Spinal cord (tissue), 10 donors: ENCODE data around the gene TUBB4A. TPM values are rescaled to one million over a fixed set of nuclear protein-coding genes. Genes with fewer than 3 reads are reported as not detected.

ENCODE experiments used
- DNase-seq, 6 donors: peaks; one replicate each; pipeline versions ENCODE4 v3.0.0 to v3.0.0-alpha.2; 2013 to 2015; ENCODE audit warnings: low spot score in 6 of 6, low read depth in 4 of 6
- H3K27ac ChIP-seq: one replicate; pipeline ENCODE4 v1.5.1; 2013; ENCODE audit warnings: low read depth, low read length, control low read depth
- H3K27me3 ChIP-seq: one replicate; pipeline ENCODE4 v1.6.1; 2013; ENCODE audit warnings: low read length; ENCODE audit not compliant: control insufficient read depth, insufficient read depth
- H3K36me3 ChIP-seq: one replicate; pipeline ENCODE4 v1.6.1; 2013; ENCODE audit warnings: low read length; ENCODE audit not compliant: control insufficient read depth, insufficient read depth
- H3K4me1 ChIP-seq: one replicate; pipeline ENCODE4 v1.6.1; 2013; ENCODE audit warnings: low read length; ENCODE audit not compliant: control insufficient read depth, insufficient read depth
- H3K4me3 ChIP-seq: one replicate; pipeline ENCODE4 v1.5.1; 2013; ENCODE audit warnings: low read depth, low read length, control low read depth
- H3K9me3 ChIP-seq: one replicate; pipeline ENCODE4 v1.6.1; 2013; ENCODE audit warnings: low read length; ENCODE audit not compliant: control insufficient read depth, insufficient read depth
- WGBS: methylation state at CpG from one replicate; pipeline ENCODE4 v1.1.5; 2013; ENCODE audit warnings: missing lambda C conversion rate; ENCODE audit not compliant: insufficient coverage; 5-methylcytosine and 5-hydroxymethylcytosine counted together
- polyA plus RNA-seq, 2 donors: library from polyadenylated mRNA; unstranded; fragments of 120-200 nt; gene quantifications; one replicate each; pipeline ENCODE4 v1.2.1, GENCODE V29; 2013; ENCODE audit not compliant: insufficient read length in 2 of 2
- total RNA-seq, 2 donors: library from RNA; depleted of rRNA in 1 of 2; stranded (reverse); fragments of 120-200 nt in 1 of 2; fragments of >200 nt in 1 of 2; gene quantifications; one replicate each; pipeline versions ENCODE4 v1.2.3 to v1.2.4, GENCODE V29; 2013 to 2014
- donor health status: healthy.

Gene TUBB4A
- total and polyA plus RNA-seq, 4 donors, result 42.2 to 644 (median 343) TPM

DNA sequence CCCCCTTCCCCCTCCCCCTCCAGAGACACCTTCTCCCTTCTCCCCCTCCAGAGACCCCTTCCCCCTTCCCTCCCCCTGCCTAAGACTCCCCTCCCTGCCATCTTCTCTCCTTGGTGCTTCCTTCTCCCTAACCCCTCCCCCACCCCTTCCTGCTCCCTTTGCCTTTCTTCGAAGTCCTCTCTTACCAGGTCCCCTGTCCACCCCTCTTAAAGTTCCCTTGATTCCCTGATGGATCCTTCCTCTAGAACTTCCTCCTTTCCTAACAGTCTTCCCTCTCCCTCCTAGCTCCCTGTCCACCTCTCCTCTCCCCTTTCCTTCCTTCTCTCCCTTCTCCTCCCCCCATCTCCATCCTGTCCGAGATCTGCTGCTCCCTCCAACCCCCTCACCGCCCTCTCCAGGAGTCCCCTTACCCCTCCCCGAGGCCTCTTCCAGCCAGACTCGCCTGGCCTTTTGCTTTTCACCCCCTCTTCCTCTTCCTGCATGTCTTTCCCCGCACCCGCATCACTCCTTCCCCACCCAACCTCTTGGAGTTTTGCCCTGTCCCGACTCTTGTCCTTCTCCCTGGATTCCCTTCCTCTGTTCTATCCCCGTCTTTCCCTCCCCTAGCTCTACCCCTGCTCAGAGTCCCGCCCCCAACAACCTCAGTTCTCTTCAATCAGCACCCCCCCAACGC lies 31.8 kb upstream of the TUBB4A start:
- Histone ChIP-seq H3K27me3 (peaks cover 25% of the 10 kb centered on the region), H3K9me3 (no peaks in the 10 kb centered on the region), H3K27ac (no peak overlapping the region), H3K4me3 (no peak overlapping the region), H3K4me1 (peaks cover 26% of the 10 kb centered on the region), H3K36me3 (peaks cover 6% of the 10 kb centered on the region)
- WGBS, result 7% methylated on average over 9 of the region's 11 CpGs
- no peak for DNase-seq

GRCh38 chr19:6533000-6533328 lies 30.9 kb upstream of the TUBB4A start:
- Histone ChIP-seq H3K4me1 (peaks cover 31% of the 10 kb centered on the region), H3K4me3 (no peak overlapping the region), H3K36me3 (peaks cover 6% of the 10 kb centered on the region), H3K27me3 (peaks cover 25% of the 10 kb centered on the region), H3K27ac (no peak overlapping the region), H3K9me3 (no peaks in the 10 kb centered on the region)
- no peak for DNase-seq
- WGBS, result 24% methylated on average over 3 of the region's 3 CpGs

DNA sequence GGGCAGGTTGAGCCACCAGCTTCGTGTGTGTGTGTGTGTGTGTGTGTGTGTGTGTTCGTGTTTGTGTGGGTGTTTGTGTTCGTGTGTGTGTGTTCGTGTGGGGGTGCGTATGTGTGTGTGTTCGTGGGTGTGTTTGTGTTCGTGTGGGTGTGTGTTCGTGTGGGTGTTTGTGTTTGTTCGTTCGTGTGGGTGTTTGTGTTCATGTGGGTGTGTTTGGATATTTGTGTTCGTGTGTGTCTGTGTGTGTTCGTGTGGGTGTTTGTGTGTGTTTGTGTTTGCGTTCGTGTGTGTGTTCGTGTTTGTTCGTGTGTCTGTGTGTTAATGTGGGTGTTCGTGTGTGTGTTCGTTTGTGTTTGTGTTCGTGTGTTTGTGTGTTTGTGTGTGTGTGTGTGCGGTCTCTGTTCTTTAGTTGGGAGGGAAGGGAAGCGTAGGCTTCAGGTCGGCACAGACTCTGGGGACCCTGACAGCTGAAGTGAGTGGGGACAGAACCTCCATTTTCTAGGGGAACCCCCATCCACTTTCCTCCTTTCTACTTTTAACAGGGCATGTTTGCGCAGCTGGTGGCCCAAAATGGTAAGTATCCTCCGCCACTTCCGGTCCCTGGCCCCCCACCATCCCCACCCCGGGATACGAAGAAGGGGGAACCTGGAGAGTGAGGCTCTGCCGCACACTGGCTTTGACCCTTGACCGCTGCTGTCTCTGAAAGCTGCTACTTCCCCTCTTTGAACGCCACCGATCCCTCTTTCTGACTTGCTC lies 30.3 kb upstream of the TUBB4A start:
- H3K27me3 ChIP-seq, result peaks cover 25% of the 10 kb centered on the region

GRCh38 chr19:6531956-6532243 lies 29.8 kb upstream of the TUBB4A start:
- Histone ChIP-seq H3K36me3 (peaks cover 6% of the 10 kb centered on the region), H3K4me3 (no peak overlapping the region), H3K4me1 (peaks cover 31% of the 10 kb centered on the region), H3K27me3 (peaks cover 25% of the 10 kb centered on the region), H3K27ac (no peak overlapping the region), H3K9me3 (no peaks in the 10 kb centered on the region)
- no peak for DNase-seq
- WGBS, result 50% methylated on average over 5 of the region's 5 CpGs

More for the DNA sequence above, 30.3 kb upstream of the TUBB4A start:
- WGBS, result 58% methylated on average over 26 of the region's 31 CpGs
- H3K9me3 ChIP-seq, result no peaks in the 10 kb centered on the region
- no peak for DNase-seq
- H3K27ac ChIP-seq, result no peak overlapping the region
- H3K4me1 ChIP-seq, result peaks cover 31% of the 10 kb centered on the region
- H3K4me3 ChIP-seq, result no peak overlapping the region
- H3K36me3 ChIP-seq, result peaks cover 6% of the 10 kb centered on the region

GRCh38 chr19:6531163-6531955 lies 29.2 kb upstream of the TUBB4A start:
- Histone ChIP-seq H3K27me3 (peaks cover 25% of the 10 kb centered on the region), H3K4me3 (peak overlapping the region; percentile 71), H3K27ac (no peak overlapping the region), H3K4me1 (peaks cover 31% of the 10 kb centered on the region), H3K9me3 (no peaks in the 10 kb centered on the region), H3K36me3 (peaks cover 6% of the 10 kb centered on the region)
- no peak for DNase-seq
- WGBS, result 9% methylated on average over 41 of the region's 57 CpGs

GRCh38 chr19:6530386-6531162 lies 28.5 kb upstream of the TUBB4A start, which contains the start of gene TNFSF9:
Gene TNFSF9 (plus strand): TSS chr19:6531026. CDS start chr19:6531037, 11 bp downstream.
- no peak within 1 kb of the TSS for H3K27ac ChIP-seq
- peaks cover 31% of the 10 kb centered on the region for H3K4me1 ChIP-seq
- H3K27me3 ChIP-seq, result peaks cover 25% of the 10 kb centered on the region
- peak within 1 kb of the TSS; percentile 71 for H3K4me3 ChIP-seq
- WGBS, result under 1% methylated on average over 43 of the region's 44 CpGs
- no peaks in the 10 kb centered on the region for H3K9me3 ChIP-seq
- peak in 5 of 6 donors; percentile 54 to 95 (median 73) for DNase-seq
- H3K36me3 ChIP-seq, result peaks cover 6% of the 10 kb centered on the region

- Histone ChIP-seq H3K27me3 (peaks cover 25% of the 10 kb centered on the region), H3K36me3 (peaks cover 6% of the 10 kb centered on the region), H3K4me1 (peaks cover 31% of the 10 kb centered on the region), H3K4me3 (peak overlapping the region; percentile 71), H3K27ac (no peak overlapping the region), H3K9me3 (no peaks in the 10 kb centered on the region)
- 89% methylated on average over 2 of the region's 2 CpGs for WGBS
- no peak for DNase-seq
Measured at GRCh38 chr19:6529937-6530385, 27.9 kb upstream of the TUBB4A start.

DNA sequence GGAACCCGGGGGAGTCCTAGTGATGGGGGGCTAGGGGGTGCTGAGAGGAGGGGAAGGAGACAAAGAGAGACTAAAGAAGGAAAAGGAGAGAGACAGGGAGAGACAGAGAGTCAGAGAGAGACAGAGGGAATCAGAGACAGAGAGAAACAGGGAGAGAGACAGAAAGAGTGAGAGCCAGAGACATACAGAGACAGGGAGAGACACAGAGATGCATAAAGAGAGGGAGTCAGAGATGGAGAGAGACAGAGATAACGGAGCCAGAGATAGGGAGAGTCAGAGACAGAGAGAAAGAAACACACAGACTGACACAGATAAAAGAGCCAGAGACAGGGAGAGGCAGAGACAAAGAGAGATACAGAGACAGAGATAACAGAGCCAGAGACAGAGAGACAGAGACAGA lies 27.2 kb upstream of the TUBB4A start:
- DNase-seq, result no peak
- no peaks in the 10 kb centered on the region for H3K9me3 ChIP-seq
- WGBS, result 61% methylated on average over 2 of the region's 2 CpGs
- no peak overlapping the region for H3K27ac ChIP-seq
- H3K4me3 ChIP-seq, result no peak overlapping the region
- H3K4me1 ChIP-seq, result peaks cover 25% of the 10 kb centered on the region
- no peaks in the 10 kb centered on the region for H3K36me3 ChIP-seq
- H3K27me3 ChIP-seq, result peaks cover 21% of the 10 kb centered on the region

DNA sequence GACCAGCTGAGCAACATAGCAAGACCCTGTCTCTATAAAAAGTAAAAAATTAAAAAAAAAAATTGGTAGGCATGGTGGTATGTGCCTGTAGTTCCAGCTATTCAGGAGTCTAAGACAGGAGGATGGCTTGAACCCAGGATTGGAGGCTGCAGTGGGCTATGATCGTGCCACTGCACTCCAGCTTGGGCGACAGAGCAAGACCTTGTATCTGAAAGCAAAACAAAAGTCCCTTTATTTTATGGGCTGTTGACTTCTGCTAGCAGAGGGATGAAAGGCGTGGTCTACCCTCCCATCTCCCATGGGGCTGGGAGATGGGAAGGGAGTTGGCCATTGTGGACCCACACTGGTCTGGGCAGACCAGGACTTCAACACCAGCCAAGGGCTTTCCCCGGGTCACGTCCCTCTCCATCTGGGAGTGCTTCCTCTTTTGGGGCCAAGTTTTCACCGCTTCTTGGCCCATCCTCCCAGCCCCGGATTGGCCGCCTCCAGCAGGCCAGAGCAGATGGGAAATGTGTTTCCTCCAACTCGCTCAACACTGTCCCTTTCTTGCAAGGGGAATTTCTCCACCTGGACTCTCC lies 26.5 kb upstream of the TUBB4A start:
- H3K36me3 ChIP-seq, result no peaks in the 10 kb centered on the region
- peaks cover 22% of the 10 kb centered on the region for H3K4me1 ChIP-seq
- no peaks in the 10 kb centered on the region for H3K9me3 ChIP-seq
- DNase-seq, result peak in 1 of 6 donors; percentile 22
- peaks cover 17% of the 10 kb centered on the region for H3K27me3 ChIP-seq
- no peak overlapping the region for H3K4me3 ChIP-seq
- H3K27ac ChIP-seq, result no peak overlapping the region
- WGBS, result 29% methylated on average over 7 of the region's 9 CpGs
